Upper lobe of right lung (tissue), 1 donor: ENCODE measurements around the gene KCTD4. TPM values are rescaled to one million over a fixed set of nuclear protein-coding genes. Genes with fewer than 3 reads are reported as not detected.

Source experiments
- ATAC-seq: fragments of 200-7000 bp; cut with Tn5 transposase; one replicate; pipeline ENCODE4 v1.9.1; 2020; ENCODE audit warnings: mild to moderate bottlenecking, moderate library complexity
- DNase-seq: peaks from one replicate; pipeline ENCODE4 v3.0.0-alpha.2; 2020
- H3K27ac ChIP-seq: fragments of 200-600 bp; one replicate; pipeline ENCODE4 v1.8.0; 2022
- H3K27me3 ChIP-seq: fragments of 200-600 bp; one replicate; pipeline ENCODE4 v1.8.0; 2022; ENCODE audit warnings: mild to moderate bottlenecking
- H3K36me3 ChIP-seq: fragments of 200-600 bp; one replicate; pipeline ENCODE4 v1.8.0; 2022
- H3K4me1 ChIP-seq: fragments of 200-600 bp; one replicate; pipeline ENCODE4 v1.8.0; 2022
- H3K4me3 ChIP-seq: fragments of 200-600 bp; one replicate; pipeline ENCODE4 v1.8.0; 2022; ENCODE audit warnings: mild to moderate bottlenecking
- H3K9me3 ChIP-seq: fragments of 200-600 bp; one replicate; pipeline ENCODE4 v1.8.0; 2022
- CTCF ChIP-seq: fragments of 200-600 bp; IDR thresholded peaks from one replicate; pipeline ENCODE4 v1.8.0; 2022; ENCODE audit warnings: antibody characterized with exemption
- intact Hi-C: fragments of 100-400 bp; cut with DNase I; formaldehyde crosslinking; loops from one replicate; pipeline ENCODE4 v1.11.0; 2022
- total RNA-seq: library from RNA; stranded (reverse); fragmentation: NEBNext Ultra II Directional; extraction: Animal tissue kit (Norgen Biotek cat#: 25700); gene quantifications from one replicate; pipeline ENCODE4 v1.2.1, GENCODE V29; 2021
- donor health status: DM: no; HTN: yes; CAD: no; lungs with severe emphysema.

Gene KCTD4
- total RNA-seq, 1 donor from 2014 or later, result not detected

GRCh38 chr13:45216193-45216592 is 15.3 kb upstream of the KCTD4 start:
- intact Hi-C loops, result no loop called here
- Histone ChIP-seq H3K36me3 (no peaks in the 10 kb centered on the region), H3K4me3 (no peak overlapping the region), H3K27me3 (no peaks in the 10 kb centered on the region), H3K27ac (no peak overlapping the region), H3K4me1 (peaks cover 7% of the 10 kb centered on the region), H3K9me3 (no peaks in the 10 kb centered on the region)
- DNase-seq, result no peak
- no peak for TF ChIP-seq CTCF
- ATAC-seq, result no peak

- intact Hi-C loops, result no loop called here
These were observed 14.7 kb upstream of the KCTD4 start for GRCh38 chr13:45215392-45216077.

GRCh38 chr13:45209229-45209628 is 8.4 kb upstream of the KCTD4 start:
- no peak for TF ChIP-seq CTCF
- no peak overlapping the region for H3K4me3 ChIP-seq
- intact Hi-C loops, result no loop called here
- H3K27me3 ChIP-seq, result no peaks in the 10 kb centered on the region
- H3K36me3 ChIP-seq, result peaks cover 6% of the 10 kb centered on the region
- no peak overlapping the region for H3K27ac ChIP-seq
- no peaks in the 10 kb centered on the region for H3K9me3 ChIP-seq
- DNase-seq (no peak), ATAC-seq (peak; percentile 55)
- H3K4me1 ChIP-seq, result peaks cover 4% of the 10 kb centered on the region

More at GRCh38 chr13:45215392-45216077, 14.7 kb upstream of the KCTD4 start:
- H3K27me3 ChIP-seq, result no peaks in the 10 kb centered on the region
- no peak for TF ChIP-seq CTCF
- H3K4me3 ChIP-seq, result no peak overlapping the region
- no peak overlapping the region for H3K27ac ChIP-seq
- no peaks in the 10 kb centered on the region for H3K36me3 ChIP-seq
- DNase-seq, result no peak
- H3K9me3 ChIP-seq, result no peaks in the 10 kb centered on the region
- no peak for ATAC-seq
- peaks cover 7% of the 10 kb centered on the region for H3K4me1 ChIP-seq

- H3K27me3 ChIP-seq, result no peaks in the 10 kb centered on the region
- no peak overlapping the region for H3K27ac ChIP-seq
- no peak for DNase-seq
- H3K36me3 ChIP-seq, result peaks cover 6% of the 10 kb centered on the region
- TF ChIP-seq CTCF, result no peak
- intact Hi-C loops, result no loop called here
- H3K4me3 ChIP-seq, result no peak overlapping the region
- no peaks in the 10 kb centered on the region for H3K9me3 ChIP-seq
- H3K4me1 ChIP-seq, result peaks cover 4% of the 10 kb centered on the region
- no peak for ATAC-seq
These were observed 7.3 kb upstream of the KCTD4 start for GRCh38 chr13:45208132-45208531.

- ATAC-seq (no peak), DNase-seq (no peak)
- H3K27me3 ChIP-seq, result no peaks in the 10 kb centered on the region
- no peak overlapping the region for H3K4me3 ChIP-seq
- no peak overlapping the region for H3K27ac ChIP-seq
- H3K4me1 ChIP-seq, result peaks cover 4% of the 10 kb centered on the region
- intact Hi-C loops, result no loop called here
- TF ChIP-seq CTCF, result no peak
- H3K36me3 ChIP-seq, result peaks cover 6% of the 10 kb centered on the region
- H3K9me3 ChIP-seq, result no peaks in the 10 kb centered on the region
These were observed 6.5 kb upstream of the KCTD4 start for GRCh38 chr13:45207319-45207718.

- Histone ChIP-seq H3K9me3 (no peaks in the 10 kb centered on the region), H3K27me3 (no peaks in the 10 kb centered on the region), H3K27ac (no peak overlapping the region), H3K4me1 (peaks cover 4% of the 10 kb centered on the region), H3K36me3 (peaks cover 6% of the 10 kb centered on the region), H3K4me3 (no peak overlapping the region)
- no peak for TF ChIP-seq CTCF
- DNase-seq, result no peak
- intact Hi-C loops, result no loop called here
- ATAC-seq, result no peak
These were observed 5.5 kb upstream of the KCTD4 start for GRCh38 chr13:45206340-45206739.
